ENCODE measurements around the gene ITIH3.

DNA sequence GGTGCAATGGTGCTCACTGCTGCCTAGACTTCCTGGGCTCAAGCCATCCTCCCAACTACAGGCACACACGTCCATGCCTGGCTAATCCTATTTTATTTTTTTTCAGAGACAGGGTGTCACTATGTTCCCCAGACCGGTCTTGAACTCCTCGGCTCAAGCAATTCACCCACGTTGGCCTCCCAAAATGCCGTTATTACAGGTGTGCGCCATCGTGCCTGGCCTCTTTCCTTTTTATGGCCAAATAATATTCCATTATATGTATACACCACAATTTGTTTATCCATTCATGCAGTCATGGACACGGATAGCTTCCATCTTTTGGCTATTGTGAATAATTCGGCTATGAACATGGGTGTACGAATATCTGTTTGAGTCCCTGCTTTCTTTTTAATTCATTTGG, 22.9 kb upstream of the ITIH3 start:
- TF ChIP-seq, protein P1, sequence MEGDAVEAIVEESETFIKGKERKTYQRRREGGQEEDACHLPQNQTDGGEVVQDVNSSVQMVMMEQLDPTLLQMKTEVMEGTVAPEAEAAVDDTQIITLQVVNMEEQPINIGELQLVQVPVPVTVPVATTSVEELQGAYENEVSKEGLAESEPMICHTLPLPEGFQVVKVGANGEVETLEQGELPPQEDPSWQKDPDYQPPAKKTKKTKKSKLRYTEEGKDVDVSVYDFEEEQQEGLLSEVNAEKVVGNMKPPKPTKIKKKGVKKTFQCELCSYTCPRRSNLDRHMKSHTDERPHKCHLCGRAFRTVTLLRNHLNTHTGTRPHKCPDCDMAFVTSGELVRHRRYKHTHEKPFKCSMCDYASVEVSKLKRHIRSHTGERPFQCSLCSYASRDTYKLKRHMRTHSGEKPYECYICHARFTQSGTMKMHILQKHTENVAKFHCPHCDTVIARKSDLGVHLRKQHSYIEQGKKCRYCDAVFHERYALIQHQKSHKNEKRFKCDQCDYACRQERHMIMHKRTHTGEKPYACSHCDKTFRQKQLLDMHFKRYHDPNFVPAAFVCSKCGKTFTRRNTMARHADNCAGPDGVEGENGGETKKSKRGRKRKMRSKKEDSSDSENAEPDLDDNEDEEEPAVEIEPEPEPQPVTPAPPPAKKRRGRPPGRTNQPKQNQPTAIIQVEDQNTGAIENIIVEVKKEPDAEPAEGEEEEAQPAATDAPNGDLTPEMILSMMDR (IDR thresholded peaks at IDR 0.05; ENCODE audit: poor library complexity) = no peak
- no peak for TF ChIP-seq EZH2 (IDR thresholded peaks at IDR 0.05; ENCODE audit: borderline replicate concordance)
